GM18867 (cell line): ENCODE results near the gene CAMTA1.

Experiments
- ATAC-seq: cut with Tn5 transposase; IDR thresholded peaks from one replicate; pipeline ENCODE4 v1.9.1; 2021; ENCODE audit warnings: mild to moderate bottlenecking, moderate library complexity; ENCODE audit not compliant: unreplicated experiment

CAMTA1 gene

DNA sequence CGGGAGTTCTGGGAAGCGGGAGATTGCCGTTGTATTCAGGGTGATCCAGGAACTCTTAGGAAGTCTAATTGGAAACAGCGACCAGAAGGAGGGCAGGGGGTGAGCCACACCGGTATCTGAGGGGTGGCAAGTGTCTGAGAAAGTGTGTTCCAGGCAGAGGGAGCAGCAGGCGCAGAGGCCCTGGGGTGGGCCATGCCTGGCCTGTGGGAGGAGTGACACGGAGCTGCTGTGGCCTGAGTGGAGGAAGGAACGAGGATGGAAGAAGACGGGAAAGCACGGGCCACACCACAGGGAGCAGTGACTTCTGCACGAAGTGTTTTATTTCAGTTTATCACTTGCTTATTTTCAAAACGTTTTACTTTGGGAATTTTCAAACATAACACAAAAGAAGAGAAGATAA, 1010.2 kb downstream of the CAMTA1 start:
- ATAC-seq: no peak

DNA sequence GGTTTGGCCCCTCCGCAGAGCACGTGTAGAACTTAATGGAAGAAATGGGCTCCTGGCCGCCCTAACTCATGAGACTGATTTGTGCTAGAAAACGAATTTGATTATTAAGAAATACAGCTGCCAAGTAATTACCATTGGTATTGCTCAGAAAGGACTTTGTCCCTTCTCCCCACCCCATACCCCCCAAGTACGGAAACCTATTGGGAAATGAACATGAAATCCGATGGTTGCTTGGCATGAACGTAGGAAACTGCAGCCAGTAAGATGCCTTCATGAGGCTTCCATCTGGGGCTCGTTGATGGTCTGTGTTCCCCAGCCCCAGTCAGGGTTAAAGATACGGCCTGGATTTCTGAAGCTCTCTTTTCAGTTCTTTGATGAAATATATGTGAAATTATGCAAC, 1020.2 kb downstream of the CAMTA1 start:
- ATAC-seq: no peak

DNA sequence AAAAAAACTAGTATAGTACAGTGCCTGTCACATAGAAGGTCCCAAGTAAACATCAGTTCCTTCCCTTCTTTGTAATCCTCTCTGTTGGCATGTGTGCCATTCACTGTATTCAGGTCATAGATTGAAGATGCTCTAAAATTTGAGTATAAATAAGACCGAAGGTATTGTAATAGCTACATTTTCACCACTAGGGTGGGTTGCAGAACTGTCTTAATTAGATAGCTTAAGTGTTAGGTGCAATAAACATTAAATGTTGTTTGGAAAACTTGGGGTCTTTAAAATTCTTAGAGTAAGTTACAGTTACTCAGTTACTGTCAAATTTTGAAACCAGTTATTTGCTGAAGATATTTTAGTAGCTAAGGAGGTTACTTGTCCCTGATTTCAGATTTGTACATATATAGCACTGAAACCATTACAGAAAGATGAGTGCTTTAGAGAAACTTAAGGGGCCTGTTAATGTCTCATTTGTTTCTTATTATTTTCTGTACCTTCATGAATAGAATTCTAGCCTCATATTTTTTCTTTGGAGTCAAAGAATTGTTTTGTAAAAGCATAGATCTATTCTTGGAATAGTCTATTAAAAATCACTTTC, 1023.1 kb downstream of the CAMTA1 start:
- no peak for ATAC-seq

DNA sequence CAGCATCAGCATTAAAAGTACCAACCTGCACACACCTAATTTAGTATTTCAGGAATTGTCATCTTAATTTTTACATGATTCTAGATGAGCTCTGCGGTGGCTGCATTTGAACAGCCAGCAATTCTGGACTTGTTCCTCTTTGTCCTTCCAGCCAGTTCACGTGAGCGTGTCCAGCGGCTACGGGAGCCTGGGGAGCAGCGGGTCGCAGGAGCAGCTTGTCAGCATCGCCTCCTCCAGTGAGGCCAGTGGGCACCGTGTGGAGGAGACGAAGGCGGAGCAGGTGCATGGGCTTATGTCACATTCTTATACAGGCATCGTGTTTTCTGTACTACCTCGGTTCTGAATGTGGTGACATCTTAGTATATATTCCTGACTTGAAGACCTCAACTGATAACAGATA, 1024.5 kb downstream of the CAMTA1 start:
- ATAC-seq: no peak

DNA sequence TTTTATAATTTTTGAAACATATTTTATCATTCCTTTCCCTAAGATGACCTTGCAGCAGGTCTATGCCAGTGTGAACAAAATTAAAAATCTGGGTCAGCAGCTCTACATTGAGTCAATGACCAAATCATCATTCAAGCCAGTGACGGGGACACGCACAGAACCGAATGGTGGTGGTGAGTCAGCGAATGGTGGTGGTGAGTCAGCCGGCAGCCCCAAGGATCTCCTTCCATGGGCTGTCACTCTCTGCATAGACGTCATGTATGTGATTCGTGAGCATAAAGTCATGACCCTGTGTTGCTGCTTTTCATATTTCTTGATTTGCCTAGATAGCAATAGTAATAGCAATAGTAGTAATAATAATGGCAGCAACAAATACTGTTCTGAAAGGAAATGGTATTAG, 1025.1 kb downstream of the CAMTA1 start:
- ATAC-seq: no peak

DNA sequence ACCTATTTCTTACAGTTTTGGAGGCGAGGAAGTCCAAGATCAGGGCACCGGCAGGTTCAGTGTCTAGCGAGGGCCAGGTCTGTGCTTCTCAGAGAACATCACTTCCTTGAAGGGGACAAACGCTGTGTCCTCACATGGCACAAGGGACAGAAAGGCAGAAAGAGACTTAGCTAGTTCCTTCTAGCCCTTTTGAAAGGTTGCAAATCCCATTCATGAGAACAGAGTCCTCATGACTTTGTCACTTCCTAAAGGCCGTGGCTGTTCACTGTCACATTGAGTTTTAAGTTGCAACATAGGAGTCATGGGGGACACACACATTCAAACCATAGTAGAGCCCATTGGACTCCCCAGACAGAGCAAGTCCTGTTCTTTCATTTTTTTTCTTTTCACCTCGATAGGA, 1026.2 kb downstream of the CAMTA1 start:
- ATAC-seq: no peak

DNA sequence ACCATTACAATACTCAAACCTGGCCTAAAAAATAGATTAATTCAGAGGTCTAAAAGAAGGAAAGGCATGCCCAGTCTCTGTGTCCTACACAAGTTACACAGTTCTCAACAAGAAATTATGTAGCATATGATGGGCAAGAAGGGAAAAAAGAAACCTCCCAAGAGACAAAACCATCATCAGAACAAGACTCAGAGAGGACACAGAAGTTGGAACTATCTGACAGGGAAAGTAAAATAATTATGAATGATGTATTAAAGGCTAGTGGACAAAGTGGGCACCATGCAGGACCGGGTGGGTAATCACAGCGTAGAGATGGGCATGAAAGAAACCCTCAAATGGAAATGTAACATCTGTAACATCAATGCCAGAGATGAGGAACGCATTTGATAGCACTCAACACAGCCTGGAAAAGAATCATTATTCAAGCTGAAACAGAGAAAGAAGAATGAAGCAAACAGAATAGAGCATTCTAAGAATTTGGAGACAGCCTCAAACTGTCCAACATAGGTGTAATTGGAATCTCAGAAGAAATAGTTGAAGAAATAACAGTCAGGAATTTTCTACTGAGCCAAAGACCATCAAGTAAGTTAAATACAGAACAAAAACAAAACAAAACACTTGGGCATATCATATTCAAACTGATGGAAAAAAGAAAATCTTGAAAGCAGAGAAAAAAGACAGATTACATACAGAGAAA, 1028.6 kb downstream of the CAMTA1 start:
- ATAC-seq: no peak
